Activated naive CD8-positive, alpha-beta T cell treated with anti-CD3 and anti-CD28 coated beads, Interleukin-2, amount 10 ng/mL, durations not matched to agents 7 days and 5 days (primary cell): Measurements from ENCODE around the gene HOXC11. TPM values are rescaled to one million over a fixed set of nuclear protein-coding genes. Genes with fewer than 3 reads are reported as not detected.

Source experiments
- ATAC-seq: fragments of 150-1000 bp; cut with Tn5 transposase; one replicate; pipeline ENCODE4 v1.10.0; 2021; ENCODE audit warnings: low read depth, moderate library complexity
- POLR2A ChIA-PET: fragments of 350-600 bp; sonication (Branson Sonifier 250); formaldehyde crosslinking; loops from one replicate; lab custom pipeline; 2021; ENCODE audit warnings: antibody characterized with exemption; lab: Charles Lee
- DNase-seq: peaks from one replicate; pipeline ENCODE4 v3.0.0; 2021
- H3K27ac Mint-ChIP-seq: one replicate; pipeline ENCODE4 v1.8.0; 2022; ENCODE audit warnings: mild to moderate bottlenecking, mixed read lengths
- H3K27me3 Mint-ChIP-seq: one replicate; pipeline ENCODE4 v1.8.0; 2022; ENCODE audit warnings: mild to moderate bottlenecking, moderate library complexity, mixed read lengths
- H3K36me3 Mint-ChIP-seq: one replicate; pipeline ENCODE4 v1.8.0; 2021; ENCODE audit warnings: mild to moderate bottlenecking, mixed read lengths
- H3K4me1 Mint-ChIP-seq: one replicate; pipeline ENCODE4 v1.8.0; 2021; ENCODE audit warnings: mixed read lengths
- H3K4me3 Mint-ChIP-seq: one replicate; pipeline ENCODE4 v1.8.0; 2022; ENCODE audit warnings: mild to moderate bottlenecking, moderate library complexity, mixed read lengths
- H3K9me3 Mint-ChIP-seq: one replicate; pipeline ENCODE4 v1.8.0; 2021; ENCODE audit warnings: mixed read lengths
- total RNA-seq, 2 experiments: library from RNA; stranded (reverse); gene quantifications; one replicate each; pipeline ENCODE4 v1.2.3, GENCODE V29; 2021

The HOXC11 gene
- total RNA-seq, 2 experiments from 2014 or later: not detected

DNA sequence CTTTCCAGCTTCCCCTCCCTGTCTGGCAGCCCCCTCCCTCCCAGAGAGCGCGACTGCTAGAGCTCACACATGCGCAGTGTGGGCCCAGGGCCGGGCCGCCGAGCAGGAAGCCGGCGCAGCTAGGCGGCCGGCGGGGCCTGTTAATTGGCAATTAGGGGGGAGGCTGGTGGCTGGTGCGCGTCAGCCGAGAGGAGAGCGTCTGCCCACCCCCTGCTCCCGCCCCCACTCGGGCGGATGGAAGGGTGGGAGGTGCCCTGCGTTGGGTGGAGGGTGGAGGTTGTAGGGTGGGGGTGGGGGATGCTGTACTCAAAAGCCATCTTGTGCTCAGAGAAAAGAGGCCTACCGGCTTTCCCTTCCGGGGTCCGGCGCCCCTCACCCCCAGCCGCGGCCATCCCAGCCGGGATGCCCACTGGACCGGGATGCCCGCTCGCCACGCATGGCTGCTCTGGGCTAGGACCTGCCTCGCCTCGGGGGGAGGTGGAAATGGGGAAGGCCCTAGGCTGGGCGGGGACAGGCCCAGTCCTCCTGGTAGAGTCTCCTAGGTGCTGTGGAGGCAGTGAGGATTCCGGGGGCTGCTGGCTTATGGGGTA is 45.0 kb downstream of the HOXC11 start:
- ATAC-seq (peak; percentile 95), DNase-seq (peak; percentile 83)
- no peaks in the 10 kb centered on the region for H3K36me3 Mint-ChIP-seq
- H3K4me3 Mint-ChIP-seq: peak overlapping the region; percentile 88
- POLR2A ChIA-PET: interaction anchor here (0.8 to 1.2 kb wide), 7 partner anchors 9 to 262 kb away, joined by 3 to 6 read pairs (median 3); partner anchors contain the start of genes CBX5, HOXC4, HOXC8 and HOXC9
- peaks cover 12% of the 10 kb centered on the region for H3K4me1 Mint-ChIP-seq
- H3K27ac Mint-ChIP-seq: no peak overlapping the region
- no peaks in the 10 kb centered on the region for H3K9me3 Mint-ChIP-seq
- peaks cover 81% of the 10 kb centered on the region for H3K27me3 Mint-ChIP-seq

DNA sequence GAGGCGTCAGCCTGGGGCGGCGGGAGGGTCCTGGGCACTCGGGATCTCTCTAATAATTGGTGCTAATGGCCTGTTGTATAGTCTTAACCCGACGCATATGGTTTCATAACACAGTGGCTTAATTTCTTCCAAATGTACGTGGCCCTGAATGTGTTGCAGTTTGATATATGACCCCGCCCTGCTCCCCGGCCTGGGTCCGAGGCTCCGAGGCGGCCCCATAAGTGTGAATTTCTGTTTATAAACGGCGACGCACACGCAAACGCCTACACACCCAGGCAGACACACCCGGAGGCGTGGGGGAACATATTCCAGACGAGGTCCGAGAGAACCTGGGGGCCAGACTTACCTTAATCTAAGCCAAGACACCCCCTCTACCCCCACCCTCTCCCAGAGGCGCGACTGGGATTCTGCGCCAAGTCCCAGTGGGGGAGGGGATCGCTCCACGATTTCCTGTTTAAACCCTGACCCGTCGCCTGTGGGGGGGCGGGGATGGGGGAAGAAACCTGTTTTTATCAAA is 45.6 kb downstream of the HOXC11 start:
- Mint-ChIP-seq H3K4me3 (peak overlapping the region; percentile 88), H3K36me3 (no peaks in the 10 kb centered on the region), H3K4me1 (peaks cover 12% of the 10 kb centered on the region), H3K27me3 (peaks cover 81% of the 10 kb centered on the region), H3K27ac (no peak overlapping the region), H3K9me3 (no peaks in the 10 kb centered on the region)
- ATAC-seq (no peak), DNase-seq (no peak)
- POLR2A ChIA-PET: interaction anchor here (0.8 kb wide), 1 partner anchor 197 kb away, joined by 3 read pairs; no protein-coding TSS in a partner anchor

DNA sequence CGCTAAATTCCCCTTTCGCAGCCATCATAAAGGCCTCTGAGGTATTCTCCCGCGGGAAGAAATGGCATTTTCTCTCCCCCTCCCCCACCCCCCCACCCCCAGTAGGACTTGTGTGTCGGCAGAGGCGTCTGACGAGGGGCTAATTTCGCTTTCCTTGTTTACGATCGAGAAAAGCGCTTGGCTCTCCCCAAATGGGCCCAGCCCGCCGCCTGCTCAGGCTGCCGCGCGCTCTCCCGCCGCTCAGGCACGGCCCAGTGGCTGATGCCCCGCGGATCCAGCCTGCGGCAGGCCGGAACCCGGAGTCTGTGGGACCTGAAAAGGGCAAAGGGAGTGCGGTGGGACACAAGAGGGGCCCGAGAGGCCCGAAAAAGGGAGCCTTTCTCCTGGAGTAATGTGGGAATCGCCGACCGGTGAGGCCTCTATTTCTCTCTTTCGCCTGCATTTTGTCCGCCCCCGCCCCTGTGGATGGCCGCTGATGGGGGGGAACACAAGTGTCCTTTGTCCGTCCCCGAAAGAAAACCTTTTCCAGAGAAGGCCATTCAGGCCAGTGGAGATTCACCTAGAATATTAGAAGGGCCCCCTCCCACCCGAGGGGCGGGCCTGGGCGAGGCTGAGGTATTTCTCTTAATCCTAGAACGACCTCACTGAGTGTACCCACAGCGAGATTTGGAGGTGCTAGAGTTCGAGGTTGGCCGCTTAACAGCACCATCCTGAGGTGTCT is 46.3 kb downstream of the HOXC11 start:
- DNase-seq (no peak), ATAC-seq (no peak)
- Mint-ChIP-seq H3K36me3 (no peaks in the 10 kb centered on the region), H3K9me3 (no peaks in the 10 kb centered on the region), H3K4me3 (no peak overlapping the region), H3K27me3 (peaks cover 81% of the 10 kb centered on the region), H3K27ac (no peak overlapping the region), H3K4me1 (peaks cover 11% of the 10 kb centered on the region)
- POLR2A ChIA-PET: no interaction called here

DNA sequence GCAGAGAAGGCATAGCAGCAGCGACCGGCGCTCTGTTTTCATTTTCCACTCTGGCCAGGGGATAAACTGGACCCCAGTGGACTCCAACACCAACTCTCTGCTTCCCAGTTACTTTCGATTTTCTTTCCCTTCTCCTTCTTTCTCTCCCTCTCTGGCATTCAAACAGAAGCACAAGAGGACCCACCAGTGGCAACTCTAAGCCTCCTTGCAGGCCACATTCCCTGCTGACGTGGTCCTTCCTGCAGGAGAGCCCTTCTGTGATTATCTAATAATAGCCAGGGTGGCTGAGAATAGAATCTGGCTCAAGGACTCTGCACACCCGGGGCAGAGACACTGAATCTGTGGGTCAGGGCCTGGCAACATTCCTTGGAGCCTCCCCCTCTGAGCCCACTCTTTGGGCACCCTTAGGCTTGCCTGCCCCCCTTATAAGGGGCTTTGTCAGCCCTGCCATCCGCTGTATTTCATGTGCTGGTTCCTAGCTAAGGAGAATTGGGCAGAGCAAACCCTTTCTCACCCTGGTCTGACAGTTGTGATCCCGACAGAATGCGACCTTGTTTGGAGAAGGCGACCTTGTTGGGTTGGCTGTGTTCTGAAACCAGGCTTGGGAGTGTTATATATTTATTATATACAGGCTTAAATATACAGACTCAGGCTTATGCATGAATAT is 47.1 kb downstream of the HOXC11 start:
- H3K4me3 Mint-ChIP-seq: no peak overlapping the region
- DNase-seq: no peak
- H3K27me3 Mint-ChIP-seq: peaks cover 77% of the 10 kb centered on the region
- H3K9me3 Mint-ChIP-seq: no peaks in the 10 kb centered on the region
- H3K27ac Mint-ChIP-seq: no peak overlapping the region
- peaks cover 10% of the 10 kb centered on the region for H3K4me1 Mint-ChIP-seq
- no peaks in the 10 kb centered on the region for H3K36me3 Mint-ChIP-seq
- ATAC-seq: no peak
- POLR2A ChIA-PET: no interaction called here

DNA sequence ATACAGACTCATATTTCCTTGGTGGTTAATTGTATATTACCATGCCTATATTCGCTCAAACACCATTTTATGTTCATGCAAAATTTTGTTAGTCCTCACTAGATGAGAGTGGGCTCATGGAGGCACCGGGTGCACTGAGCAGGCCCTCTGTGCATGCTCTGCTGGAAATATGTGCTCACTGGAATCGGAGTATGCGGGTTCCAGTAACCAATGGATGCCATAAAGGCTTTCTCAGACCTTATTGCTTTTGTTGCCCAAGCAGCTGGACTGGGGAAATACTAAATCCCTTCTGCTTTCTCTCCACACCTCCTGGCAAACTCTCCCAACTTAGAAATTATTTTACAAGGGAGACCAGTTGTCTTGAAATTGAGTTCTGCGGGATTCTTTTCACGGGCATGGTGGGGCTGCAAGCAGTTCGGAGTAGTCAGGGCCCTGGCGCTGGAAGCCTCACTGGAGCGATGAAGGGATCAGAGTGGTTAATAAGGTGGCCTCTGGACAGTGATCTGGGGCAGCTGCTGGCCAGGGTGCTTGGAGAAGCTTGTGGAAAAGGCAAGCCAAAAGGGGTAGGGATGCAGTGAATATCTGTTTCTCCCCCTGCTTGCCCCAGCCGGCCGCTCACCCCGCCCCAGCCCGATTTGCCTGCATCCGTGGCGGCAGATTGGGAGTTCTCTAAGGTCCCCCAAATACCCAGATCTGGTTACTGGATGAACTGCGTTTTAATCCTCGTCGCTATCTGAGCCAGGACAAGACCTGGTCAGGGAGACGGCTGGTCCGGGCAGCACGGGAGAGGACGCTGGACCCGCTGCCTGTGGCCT is 47.9 kb downstream of the HOXC11 start:
- no peaks in the 10 kb centered on the region for H3K9me3 Mint-ChIP-seq
- ATAC-seq (no peak), DNase-seq (no peak)
- peaks cover 11% of the 10 kb centered on the region for H3K4me1 Mint-ChIP-seq
- H3K27me3 Mint-ChIP-seq: peaks cover 77% of the 10 kb centered on the region
- no peak overlapping the region for H3K27ac Mint-ChIP-seq
- no peaks in the 10 kb centered on the region for H3K36me3 Mint-ChIP-seq
- H3K4me3 Mint-ChIP-seq: no peak overlapping the region
- POLR2A ChIA-PET: no interaction called here

DNA sequence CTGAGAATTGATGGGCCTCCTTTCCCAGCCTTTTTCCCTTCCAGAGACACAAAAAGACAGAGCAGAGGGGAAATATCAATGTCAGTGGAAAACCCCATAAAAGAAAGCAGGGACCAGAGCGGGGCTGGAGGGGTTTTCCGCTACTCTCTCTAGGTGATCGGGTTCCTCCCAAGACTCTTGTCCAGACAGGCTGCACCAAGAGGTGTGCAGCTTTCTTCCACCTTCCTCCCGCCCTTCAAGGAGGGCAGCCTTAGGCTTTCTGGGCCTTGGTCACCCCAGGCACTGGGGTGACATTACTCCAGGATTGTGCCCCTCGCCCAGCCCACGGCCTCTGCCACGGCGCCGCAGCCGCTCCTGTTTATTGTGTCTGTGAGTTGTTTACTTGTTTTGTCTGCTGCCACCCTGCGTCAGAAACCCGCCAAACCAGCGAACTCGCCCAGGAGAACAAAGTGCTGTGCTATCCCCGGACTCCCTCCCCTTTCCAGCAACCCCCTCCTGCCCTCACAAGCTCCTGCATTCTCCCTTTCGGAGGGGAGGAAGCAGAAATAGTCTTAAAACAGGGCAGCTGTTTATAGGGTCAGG is 48.6 kb downstream of the HOXC11 start:
- Mint-ChIP-seq H3K9me3 (no peaks in the 10 kb centered on the region), H3K27me3 (peaks cover 77% of the 10 kb centered on the region), H3K4me1 (peaks cover 15% of the 10 kb centered on the region), H3K4me3 (no peak overlapping the region), H3K36me3 (no peaks in the 10 kb centered on the region), H3K27ac (no peak overlapping the region)
- DNase-seq (no peak), ATAC-seq (no peak)
- POLR2A ChIA-PET: no interaction called here

DNA sequence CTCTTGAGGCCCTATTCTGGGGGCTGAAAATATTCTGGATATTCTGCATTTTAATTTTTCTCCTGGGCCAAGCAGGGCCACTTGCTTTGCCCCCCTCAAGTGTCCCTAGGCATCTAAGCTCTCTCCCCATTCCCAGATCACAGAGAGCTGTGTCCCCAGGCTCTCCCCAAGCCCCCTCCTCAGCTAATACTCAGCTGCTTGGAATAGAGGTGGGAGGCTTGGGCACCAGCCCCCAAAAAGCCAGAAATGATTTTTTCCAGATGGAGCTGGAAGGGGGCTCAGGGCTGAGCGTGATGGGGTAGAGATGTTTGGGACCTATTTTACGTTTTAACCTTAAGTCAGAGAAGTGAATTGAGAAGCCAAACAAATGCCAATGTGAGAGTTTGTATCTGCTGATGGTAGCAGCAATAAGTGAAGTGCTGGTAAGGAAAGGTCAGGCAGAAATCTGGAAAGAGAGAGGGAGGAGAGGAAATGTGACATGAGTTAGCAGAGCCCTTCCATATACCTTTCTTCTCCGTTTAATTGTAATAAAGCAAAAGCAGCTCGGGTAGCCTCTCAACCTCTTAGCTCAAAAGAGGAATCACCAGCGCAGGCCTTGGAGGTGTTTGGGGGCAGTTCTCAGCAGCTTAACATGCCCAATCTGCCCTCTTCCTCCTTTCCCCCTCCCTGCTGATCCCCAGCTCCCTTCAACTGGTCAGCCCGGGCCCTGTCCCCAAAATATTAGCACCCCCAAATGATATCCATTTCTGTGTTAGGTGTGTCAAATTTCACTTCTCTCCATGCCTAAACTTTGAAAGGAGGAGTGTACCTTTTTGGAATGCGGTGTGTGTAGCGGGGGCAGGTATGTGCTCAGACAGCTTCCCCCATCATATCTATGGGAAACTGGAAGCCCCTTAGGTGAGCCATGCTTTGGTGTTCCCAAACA is 50.3 kb downstream of the HOXC11 start:
- Mint-ChIP-seq H3K27ac (no peak overlapping the region), H3K4me3 (no peak overlapping the region), H3K4me1 (peaks cover 8% of the 10 kb centered on the region), H3K9me3 (no peaks in the 10 kb centered on the region), H3K27me3 (peaks cover 82% of the 10 kb centered on the region), H3K36me3 (no peaks in the 10 kb centered on the region)
- DNase-seq (no peak), ATAC-seq (no peak)
- POLR2A ChIA-PET: no interaction called here

DNA sequence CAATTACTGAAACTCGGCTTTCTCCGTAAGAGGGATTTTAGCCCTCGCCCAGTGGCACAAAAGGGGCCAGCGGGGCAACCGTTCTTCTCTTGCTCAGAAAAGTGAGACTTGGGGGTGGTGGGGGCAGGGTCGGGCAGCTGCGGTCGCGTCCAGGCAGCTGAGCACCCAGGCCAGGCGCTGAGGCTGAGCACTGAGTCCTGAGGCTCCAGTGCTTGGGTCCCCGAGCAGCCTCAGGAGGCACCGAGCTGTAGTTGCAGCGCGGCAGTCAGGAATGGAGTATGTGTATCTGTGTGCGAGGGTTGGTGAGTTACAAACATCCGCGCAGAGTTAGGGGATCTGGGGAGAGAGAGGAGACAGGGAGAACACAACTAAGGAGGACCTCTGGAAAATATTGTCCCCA is 51.2 kb downstream of the HOXC11 start:
- H3K36me3 Mint-ChIP-seq: no peaks in the 10 kb centered on the region
- peaks cover 11% of the 10 kb centered on the region for H3K4me1 Mint-ChIP-seq
- H3K9me3 Mint-ChIP-seq: no peaks in the 10 kb centered on the region
- peaks cover 89% of the 10 kb centered on the region for H3K27me3 Mint-ChIP-seq
- POLR2A ChIA-PET: no interaction called here
- DNase-seq (no peak), ATAC-seq (no peak)
- H3K27ac Mint-ChIP-seq: no peak overlapping the region
- no peak overlapping the region for H3K4me3 Mint-ChIP-seq

DNA sequence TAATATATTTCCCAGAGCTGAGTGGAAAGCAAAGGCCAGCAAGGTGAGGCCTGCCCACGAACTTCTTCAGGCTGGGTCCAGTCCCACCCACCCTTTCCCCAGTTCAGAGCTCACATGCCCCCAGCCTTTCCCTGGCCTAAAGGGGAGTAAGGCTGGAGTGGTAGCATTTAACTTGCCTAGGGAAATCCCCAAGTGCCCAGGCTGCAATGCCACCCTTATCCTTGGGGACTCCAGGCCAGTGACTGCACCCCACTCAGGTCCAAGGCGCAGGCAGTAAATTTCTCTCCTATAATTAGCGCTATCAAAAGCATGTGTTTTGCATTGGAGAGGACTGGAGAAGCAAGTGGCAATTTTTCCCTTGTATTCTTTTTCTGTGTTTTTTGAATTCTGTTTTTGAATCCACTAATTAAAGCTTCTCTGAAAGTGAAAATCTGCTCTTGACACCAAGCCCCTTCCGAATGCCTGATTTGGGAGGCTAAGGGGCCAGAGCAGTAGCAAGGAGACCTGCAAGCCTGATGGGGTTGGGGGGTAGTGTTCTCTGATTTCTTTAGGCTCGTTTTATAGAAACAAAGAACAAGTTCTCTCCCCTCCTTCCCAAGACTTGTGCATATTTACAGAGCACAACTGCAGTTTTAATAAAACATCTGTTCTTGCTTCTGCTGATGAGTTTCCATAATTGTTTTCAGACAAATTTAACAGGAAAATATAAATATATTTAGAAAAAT is 51.8 kb downstream of the HOXC11 start:
- H3K27me3 Mint-ChIP-seq: peaks cover 89% of the 10 kb centered on the region
- POLR2A ChIA-PET: no interaction called here
- H3K27ac Mint-ChIP-seq: no peak overlapping the region
- peaks cover 16% of the 10 kb centered on the region for H3K4me1 Mint-ChIP-seq
- no peak for ATAC-seq
- no peak overlapping the region for H3K4me3 Mint-ChIP-seq
- no peaks in the 10 kb centered on the region for H3K9me3 Mint-ChIP-seq
- no peak for DNase-seq
- H3K36me3 Mint-ChIP-seq: no peaks in the 10 kb centered on the region

DNA sequence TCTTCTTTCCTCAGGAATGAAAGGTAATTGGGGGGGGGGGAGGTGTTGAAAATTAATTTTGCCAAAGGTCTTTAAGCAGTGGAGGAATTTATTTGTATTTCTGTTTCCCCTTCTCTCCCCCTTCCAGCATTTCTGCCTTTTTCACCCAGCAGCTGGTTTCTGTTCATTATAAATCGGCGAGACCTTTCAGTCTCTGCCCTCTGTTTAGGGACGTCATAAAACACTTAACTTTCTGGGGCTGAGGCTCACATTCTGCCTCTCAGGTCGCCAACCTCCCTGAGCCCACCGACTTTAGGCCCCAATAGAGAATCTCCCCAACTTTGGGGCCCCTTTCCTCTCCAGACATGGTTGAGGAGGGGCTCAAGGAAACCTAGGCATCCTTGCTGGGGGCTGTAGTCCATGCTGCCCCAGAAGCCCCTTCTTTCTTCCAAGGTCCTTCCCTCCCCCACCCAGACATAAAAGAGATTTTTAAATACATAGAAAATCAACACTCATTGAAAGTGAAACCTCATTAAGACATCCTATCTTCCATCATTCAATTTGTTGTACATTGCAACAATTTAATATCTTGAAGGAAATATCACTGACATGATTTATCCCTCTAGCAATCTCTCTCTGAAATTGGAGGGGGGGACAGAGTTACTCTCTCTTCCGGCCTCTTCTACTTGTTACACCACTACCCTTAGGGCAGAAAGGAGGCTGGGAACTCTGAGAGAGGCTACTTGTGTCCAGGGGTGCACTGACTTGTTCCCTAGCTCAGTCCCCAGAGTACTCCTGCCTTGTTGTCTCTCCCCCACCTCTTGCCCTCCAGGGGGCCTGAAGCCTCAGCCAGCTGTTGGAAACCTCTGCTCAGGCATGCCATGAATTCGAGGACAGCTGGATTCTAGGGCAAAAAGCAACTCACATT is 52.8 kb downstream of the HOXC11 start:
- DNase-seq (no peak), ATAC-seq (no peak)
- Mint-ChIP-seq H3K4me3 (no peak overlapping the region), H3K27ac (no peak overlapping the region), H3K9me3 (no peaks in the 10 kb centered on the region), H3K4me1 (peaks cover 17% of the 10 kb centered on the region), H3K27me3 (peaks cover 91% of the 10 kb centered on the region), H3K36me3 (no peaks in the 10 kb centered on the region)
- POLR2A ChIA-PET: no interaction called here
